HG03378 (cell line): ENCODE measurements around the gene TMEM18.

Experiments
- ATAC-seq: cut with Tn5 transposase; IDR thresholded peaks from one replicate; pipeline ENCODE4 v1.9.1; 2021; ENCODE audit warnings: mild to moderate bottlenecking, moderate library complexity; ENCODE audit not compliant: unreplicated experiment

TMEM18 gene

GRCh38 chr2:636641-637405 lies 40.4 kb downstream of the TMEM18 start:
- no peak for ATAC-seq

DNA sequence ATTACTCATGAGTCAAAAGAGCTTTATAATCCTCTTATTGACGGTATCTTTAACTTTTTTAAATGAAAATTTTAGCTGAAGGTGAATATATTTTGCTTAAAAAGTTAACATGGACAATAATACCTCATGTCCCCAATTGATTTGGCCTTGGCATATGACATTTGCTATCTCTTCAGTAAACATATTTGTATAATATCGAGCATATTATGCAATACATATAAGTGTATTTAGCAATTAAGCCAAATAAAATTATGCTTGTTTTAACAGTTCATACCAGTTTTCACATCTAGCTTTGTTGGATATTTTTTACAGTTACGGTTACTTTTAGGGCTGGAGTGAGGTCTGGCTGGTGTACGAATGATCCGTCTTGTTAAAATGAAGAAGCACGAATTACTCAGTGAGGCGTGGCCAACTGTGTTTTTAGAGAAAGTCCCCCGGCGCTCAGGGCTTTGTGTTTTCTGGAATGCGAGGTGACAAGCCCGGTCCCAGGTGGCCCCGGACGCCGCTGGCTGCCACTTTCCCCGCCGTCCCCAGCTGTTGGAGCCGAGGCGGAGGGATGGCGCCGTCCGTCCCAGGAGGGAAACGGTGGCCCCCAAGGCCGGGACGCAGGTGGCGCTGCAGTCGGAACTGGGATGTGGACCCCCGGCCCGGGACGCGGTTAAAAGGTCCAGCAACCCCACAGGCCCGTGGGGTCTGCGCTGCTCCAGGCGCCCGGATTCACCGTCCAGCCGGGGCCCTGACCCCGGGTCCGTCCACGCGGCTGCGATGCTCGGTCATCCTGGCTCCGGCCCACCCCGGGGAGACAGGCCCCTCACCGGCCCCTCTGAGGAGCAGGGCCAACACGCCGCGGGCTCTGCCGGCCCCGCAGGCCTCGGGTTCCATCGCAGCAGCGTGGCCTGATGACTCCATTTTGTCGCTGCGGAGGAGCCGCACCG lies 41.3 kb downstream of the TMEM18 start:
- no peak for ATAC-seq

- ATAC-seq = no peak
These were observed 42.4 kb downstream of the TMEM18 start for GRCh38 chr2:634636-635388.

DNA sequence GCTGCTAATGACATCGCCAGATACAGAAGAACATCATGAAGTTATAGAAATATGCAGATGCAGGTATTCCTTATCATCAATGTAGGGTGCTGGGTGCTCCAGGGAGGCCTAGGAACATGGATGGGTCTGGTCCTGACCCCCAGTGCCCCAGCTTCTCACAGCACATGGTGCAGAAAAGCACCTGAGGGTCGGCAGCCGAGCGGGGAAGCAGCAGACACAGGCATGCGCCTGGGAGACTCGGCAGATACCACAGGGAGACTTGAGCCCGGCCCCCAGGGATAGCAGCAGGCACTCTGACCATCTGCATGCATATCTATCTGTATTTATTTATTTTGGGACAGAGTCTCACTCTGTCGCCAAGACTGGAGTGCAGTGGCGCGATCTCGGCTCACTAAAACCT lies 43.2 kb downstream of the TMEM18 start:
- no peak for ATAC-seq

- ATAC-seq = no peak
These were observed 43.8 kb downstream of the TMEM18 start for GRCh38 chr2:633371-633770.

GRCh38 chr2:632471-632870 lies 44.7 kb downstream of the TMEM18 start:
- ATAC-seq = no peak

- ATAC-seq = no peak
These were observed 45.5 kb downstream of the TMEM18 start for GRCh38 chr2:631741-632140.

- no peak for ATAC-seq
These were observed 46.5 kb downstream of the TMEM18 start for GRCh38 chr2:630451-631320.

- ATAC-seq = no peak
These were observed 47.2 kb downstream of the TMEM18 start for GRCh38 chr2:629961-630360.

DNA sequence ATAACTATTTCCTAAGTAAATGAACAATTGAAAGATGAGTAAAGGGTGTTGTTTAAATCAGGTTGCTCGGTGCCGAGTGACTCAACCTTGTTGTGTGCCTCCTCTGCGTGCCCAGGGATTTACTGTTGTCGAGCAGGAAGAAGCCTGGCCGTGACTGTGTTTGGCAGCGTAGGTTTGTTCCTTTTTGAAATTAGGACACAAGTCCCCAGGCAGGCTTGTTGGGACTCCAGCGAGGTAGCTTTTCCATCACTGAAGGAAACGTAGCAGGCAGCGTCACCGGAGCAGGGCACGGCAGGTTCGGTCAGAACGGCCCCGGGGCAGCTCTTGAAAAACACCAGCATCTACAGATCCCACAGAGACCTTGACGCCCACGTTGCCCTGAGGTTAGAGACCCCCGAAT lies 48.6 kb downstream of the TMEM18 start:
- no peak for ATAC-seq

DNA sequence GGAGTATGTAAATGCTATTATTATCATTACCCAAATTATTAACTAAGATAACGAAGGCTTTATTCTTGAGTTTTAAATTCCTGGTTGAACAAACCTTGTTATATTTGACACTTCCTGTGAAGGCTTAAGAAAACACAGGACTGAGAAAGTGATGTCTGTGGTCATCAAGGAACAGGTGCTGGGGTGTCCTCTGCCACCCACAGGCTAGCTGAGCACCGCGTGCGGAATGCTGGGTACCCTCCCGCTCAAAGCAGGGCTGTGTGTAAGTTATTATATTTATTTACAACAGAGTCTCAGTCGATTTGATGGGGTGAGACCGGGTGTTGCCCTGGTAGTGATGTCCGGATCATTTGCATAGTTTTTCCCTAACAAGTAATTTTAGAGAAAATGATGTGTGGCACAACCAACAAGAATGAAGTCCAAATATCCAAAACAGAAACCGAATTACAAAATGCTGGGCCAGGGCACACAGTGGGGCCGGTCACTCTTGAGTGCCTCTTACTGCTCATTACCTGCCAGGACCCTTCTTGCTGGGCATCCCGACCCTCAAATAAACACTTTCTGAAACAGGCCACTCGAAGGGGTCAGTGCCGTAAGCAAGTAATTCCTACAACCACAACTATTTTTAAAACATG lies 49.2 kb downstream of the TMEM18 start:
- ATAC-seq = no peak

DNA sequence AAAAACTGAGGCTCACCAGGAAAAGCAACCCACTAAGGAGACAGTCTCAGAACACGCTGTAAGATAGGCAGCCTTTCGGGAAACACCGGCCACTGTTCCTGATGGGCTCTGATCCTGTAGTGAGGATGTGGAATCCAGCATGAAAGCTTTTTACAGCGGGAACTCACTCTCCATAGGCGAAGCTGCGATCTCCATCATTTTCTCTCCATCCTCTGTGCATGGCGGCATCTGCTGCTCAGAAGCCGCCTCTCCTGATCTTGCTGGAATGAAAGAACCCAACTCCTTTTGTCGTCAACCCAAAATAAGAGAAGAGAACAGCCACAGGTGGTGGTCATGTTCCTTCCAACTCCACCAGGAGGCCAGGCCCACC lies 49.9 kb downstream of the TMEM18 start:
- ATAC-seq = no peak

DNA sequence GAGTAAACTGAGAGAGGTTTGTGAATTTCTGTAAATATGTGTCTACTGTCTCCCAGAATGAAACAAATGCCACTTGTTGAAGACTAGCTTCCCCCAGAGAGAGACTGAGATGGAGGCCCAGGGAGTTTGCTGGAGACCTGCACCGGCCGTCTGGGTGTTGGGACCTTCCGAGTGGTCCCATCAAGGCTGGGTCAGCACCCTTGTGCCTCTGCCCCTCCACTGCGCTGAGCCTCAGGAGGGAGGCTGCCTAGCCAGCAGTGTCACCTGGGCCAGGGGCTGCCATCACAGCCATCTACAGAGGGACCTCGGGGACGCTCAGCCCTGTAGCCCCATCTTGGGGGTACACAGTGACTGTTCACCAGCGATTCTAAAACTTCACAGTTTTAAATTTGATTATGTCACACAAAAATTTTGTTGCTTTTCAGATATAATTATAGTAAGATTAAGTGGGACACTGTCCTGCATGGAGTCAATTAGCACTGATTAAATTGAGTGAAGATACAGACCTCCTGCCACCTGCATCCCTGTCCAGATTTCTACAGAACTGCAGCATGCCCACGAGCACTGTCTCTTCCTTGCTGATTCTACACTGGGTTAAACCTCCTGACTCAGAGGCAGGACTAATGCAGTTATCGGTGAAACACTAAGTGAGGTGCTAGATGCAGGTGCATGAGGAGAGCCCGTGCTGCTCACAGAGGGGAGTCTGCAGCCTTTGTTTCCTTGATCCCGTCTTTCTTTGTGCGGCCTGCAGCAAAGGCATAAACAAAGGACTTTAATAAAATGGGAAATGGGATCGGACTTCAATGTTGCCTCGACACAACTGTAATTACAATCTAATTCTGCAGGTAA lies 50.5 kb downstream of the TMEM18 start:
- ATAC-seq = no peak

DNA sequence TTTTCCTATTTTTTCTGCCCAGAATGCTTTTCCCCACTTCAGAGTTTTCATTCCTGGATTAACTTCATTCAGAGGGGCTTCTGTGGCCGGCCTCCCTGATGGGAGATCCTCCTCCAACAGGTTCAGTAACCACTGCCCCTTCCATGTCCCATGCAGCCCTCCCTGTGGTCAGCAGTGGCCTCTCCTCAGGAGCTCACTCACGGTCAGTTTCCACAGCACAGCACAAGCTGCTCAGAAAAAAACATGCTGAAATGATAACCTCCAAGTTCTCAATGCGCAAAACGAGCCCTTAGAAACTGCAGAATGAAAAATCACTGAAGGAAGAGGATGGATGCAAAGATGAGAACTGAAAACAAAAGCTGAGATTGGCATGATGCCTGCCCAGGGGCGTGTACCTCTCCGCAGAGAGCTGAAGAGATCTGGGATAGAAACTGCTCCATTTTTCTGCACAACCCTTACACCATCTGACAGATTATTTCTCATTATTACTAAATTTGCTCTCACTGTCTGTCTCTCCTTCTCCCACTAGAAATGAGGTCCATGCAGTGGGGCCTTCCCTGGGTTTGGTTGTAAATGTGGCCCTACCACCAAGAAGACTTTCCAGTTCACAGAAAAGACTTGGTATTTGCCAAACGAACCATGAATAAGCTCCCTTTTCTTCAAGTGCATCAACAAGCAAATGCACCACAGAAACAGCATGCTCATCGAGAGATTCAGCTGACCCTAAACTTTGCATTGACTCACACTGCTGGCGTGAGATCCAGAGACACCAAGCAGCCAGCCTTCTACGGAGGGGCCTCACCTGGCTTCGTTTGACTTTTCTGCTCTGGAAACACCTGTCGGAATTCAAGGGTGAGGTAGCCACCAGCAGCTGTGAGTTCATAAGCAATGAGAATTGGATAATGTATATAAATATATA lies 51.5 kb downstream of the TMEM18 start:
- ATAC-seq = no peak

DNA sequence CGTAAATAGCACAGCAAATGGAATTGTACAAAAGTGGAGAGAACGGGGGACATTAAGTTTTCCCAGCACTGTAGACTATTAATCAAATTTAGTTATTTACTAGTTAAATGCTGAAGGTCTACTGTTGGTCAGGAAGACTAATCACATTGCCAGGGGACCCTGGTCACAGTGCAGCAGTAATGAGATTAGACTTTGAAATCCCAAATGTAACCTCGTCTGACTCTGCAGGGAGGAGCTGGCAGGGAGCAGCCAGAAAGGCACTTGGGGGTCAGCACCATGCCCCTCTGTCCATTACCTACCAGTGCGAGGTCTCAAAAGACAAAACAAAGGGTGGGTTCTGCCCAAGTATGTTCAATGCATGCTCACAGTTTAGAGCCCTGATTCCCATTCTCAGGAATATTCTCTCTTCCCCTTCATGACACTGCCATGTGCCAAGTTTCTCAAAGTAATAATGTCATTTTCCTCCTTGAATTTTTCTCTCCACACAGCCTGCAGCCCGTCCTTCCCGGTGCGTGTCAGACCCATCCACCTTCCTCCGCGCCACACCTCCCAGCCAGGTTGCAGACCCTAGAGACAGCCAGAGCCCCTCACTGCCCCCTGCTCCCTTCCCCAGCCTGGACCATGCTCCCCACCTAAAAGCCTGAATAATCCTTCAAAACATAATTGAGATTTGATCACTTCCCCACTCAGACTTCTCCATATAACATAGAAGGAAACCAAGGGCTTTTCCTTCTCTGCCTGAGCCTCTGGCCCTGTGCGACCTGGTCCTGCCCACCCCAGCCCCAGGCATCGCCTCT lies 52.5 kb downstream of the TMEM18 start:
- no peak for ATAC-seq

- ATAC-seq = no peak
These were observed 53.1 kb downstream of the TMEM18 start for GRCh38 chr2:624096-624495.
